ENCODE measurements around the gene HJV. TPM values are rescaled to one million over a fixed set of nuclear protein-coding genes. Genes with fewer than 3 reads are reported as not detected.

Gene HJV
- total RNA-seq, 1 donor from 2014 or later, result not detected

DNA sequence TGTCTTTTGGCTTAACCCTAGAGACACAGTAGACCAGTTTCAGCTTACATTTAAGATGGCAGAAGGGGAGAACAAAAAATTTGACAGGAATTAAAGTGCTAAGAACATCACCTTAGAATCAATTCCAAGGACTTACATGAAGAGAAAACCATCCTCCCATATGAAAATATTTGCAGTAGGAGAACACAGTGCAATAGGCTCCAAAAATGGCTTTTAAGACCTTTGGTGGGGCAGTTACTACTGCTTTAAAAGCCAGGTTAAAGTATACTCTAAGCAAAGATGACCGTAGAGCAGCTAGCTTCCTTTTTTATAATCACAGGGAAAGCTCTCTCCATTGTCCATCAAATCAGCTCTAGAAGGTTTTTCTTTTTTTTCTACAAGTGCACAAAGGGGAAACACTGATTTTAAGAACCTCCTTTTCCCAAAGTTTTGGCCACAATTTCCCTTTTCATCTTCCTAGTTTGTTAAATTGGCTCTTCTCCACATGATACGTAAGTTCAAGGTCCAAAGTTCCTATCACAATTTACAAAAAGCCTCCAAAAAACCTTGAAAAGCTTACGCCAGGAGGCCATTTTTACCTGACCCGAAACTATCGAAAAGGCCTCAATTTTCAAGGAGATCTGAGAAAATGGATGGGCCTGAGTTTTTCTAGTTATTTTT lies 28.4 kb downstream of the HJV start:
- Mint-ChIP-seq H3K4me3 (ENCODE audit: unreplicated experiment) (peak overlapping the region; percentile 94), H3K9me3 (ENCODE audit: unreplicated experiment) (no peaks in the 10 kb centered on the region), H3K27ac (ENCODE audit: unreplicated experiment) (peak overlapping the region; percentile 75), H3K4me1 (ENCODE audit: unreplicated experiment) (peaks cover 60% of the 10 kb centered on the region), H3K27me3 (ENCODE audit: unreplicated experiment) (no peaks in the 10 kb centered on the region), H3K36me3 (ENCODE audit: unreplicated experiment) (peaks cover 38% of the 10 kb centered on the region)
- TF ChIP-seq, protein P1, sequence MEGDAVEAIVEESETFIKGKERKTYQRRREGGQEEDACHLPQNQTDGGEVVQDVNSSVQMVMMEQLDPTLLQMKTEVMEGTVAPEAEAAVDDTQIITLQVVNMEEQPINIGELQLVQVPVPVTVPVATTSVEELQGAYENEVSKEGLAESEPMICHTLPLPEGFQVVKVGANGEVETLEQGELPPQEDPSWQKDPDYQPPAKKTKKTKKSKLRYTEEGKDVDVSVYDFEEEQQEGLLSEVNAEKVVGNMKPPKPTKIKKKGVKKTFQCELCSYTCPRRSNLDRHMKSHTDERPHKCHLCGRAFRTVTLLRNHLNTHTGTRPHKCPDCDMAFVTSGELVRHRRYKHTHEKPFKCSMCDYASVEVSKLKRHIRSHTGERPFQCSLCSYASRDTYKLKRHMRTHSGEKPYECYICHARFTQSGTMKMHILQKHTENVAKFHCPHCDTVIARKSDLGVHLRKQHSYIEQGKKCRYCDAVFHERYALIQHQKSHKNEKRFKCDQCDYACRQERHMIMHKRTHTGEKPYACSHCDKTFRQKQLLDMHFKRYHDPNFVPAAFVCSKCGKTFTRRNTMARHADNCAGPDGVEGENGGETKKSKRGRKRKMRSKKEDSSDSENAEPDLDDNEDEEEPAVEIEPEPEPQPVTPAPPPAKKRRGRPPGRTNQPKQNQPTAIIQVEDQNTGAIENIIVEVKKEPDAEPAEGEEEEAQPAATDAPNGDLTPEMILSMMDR (IDR thresholded peaks at IDR 0.05), result no peak
- no peak for DNase-seq (ENCODE audit: extremely low spot score, unreplicated experiment)

- Mint-ChIP-seq H3K27me3 (ENCODE audit: unreplicated experiment) (no peaks in the 10 kb centered on the region), H3K9me3 (ENCODE audit: unreplicated experiment) (no peaks in the 10 kb centered on the region), H3K27ac (ENCODE audit: unreplicated experiment) (peak overlapping the region; percentile 75), H3K36me3 (ENCODE audit: unreplicated experiment) (peaks cover 38% of the 10 kb centered on the region), H3K4me3 (ENCODE audit: unreplicated experiment) (peak overlapping the region; percentile 94), H3K4me1 (ENCODE audit: unreplicated experiment) (peaks cover 55% of the 10 kb centered on the region)
- no peak for DNase-seq (ENCODE audit: extremely low spot score, unreplicated experiment)
- TF ChIP-seq, protein P1 (IDR thresholded peaks at IDR 0.05), result no peak
These were observed 29.0 kb downstream of the HJV start for GRCh38 chr1:145992502-145992936.

DNA sequence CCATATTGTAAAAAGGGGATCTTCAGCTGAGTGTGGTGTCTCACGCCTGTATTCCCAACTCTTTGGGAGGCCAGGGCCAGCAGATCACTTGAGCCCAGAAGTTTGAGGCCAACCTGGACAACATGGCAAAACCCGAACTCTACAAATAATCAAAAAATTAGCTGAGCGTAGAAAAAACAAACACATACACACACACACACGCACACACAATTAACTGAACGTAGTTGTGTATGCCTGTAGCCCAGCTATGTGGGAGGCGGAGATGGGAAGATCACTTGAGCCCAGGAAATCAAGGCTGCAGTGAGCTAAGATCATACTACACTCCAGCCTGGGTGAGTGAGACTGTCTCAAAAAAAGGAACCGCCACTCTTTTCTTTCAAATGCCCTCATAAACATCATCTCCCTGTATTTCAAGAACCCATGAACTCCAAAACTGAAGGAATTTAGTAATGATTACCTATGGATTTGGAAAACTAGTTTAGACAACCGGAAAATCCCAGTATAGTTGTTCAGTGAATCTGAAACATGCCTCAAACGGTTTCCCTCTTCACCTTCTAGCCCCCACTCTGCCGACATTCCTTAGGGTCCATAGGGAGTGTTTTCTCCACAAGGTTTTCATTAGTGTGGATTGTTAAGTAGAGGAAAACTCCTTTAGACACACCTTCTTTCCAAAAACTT lies 29.7 kb downstream of the HJV start:
- Mint-ChIP-seq H3K27me3 (ENCODE audit: unreplicated experiment) (no peaks in the 10 kb centered on the region), H3K27ac (ENCODE audit: unreplicated experiment) (peak overlapping the region; percentile 75), H3K36me3 (ENCODE audit: unreplicated experiment) (peaks cover 38% of the 10 kb centered on the region), H3K9me3 (ENCODE audit: unreplicated experiment) (no peaks in the 10 kb centered on the region), H3K4me1 (ENCODE audit: unreplicated experiment) (peaks cover 49% of the 10 kb centered on the region), H3K4me3 (ENCODE audit: unreplicated experiment) (peak overlapping the region; percentile 94)
- TF ChIP-seq, protein P1 (IDR thresholded peaks at IDR 0.05), result no peak
- DNase-seq (ENCODE audit: extremely low spot score, unreplicated experiment), result no peak

DNA sequence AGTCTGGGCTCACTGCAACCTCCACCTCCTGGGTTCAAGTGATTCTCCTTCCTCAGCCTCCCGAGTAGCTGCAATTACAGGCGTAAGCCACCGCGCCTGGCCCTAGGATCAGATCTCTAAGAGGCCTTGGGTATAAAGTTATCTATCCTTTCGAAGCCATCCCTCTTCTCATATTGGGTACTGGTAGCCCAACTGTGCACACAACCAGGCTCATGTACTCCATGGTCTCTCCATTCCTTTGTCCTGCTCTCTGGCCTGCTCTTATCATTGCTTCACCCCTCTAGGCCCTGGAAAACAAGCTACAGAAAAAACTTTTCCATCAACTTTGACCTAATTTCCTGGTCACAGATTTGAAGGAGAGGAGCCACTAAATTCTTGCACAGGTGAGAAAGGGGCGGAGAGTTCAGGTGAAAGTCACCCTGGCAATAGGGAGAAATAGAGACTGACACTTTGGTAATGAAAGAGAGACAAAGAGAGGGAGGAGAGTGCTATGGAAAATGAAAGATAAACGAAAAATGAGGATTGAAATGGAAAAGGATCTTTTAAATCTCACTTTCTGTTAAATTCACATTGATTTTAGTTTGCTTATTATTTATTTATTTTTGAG lies 31.2 kb downstream of the HJV start:
- no peak for DNase-seq (ENCODE audit: extremely low spot score, unreplicated experiment)
- no peaks in the 10 kb centered on the region for H3K9me3 Mint-ChIP-seq (ENCODE audit: unreplicated experiment)
- H3K4me3 Mint-ChIP-seq (ENCODE audit: unreplicated experiment), result no peak overlapping the region
- TF ChIP-seq, protein P1 (IDR thresholded peaks at IDR 0.05), result no peak
- H3K4me1 Mint-ChIP-seq (ENCODE audit: unreplicated experiment), result peaks cover 55% of the 10 kb centered on the region
- H3K27me3 Mint-ChIP-seq (ENCODE audit: unreplicated experiment), result no peaks in the 10 kb centered on the region
- H3K27ac Mint-ChIP-seq (ENCODE audit: unreplicated experiment), result peak overlapping the region; percentile 75
- H3K36me3 Mint-ChIP-seq (ENCODE audit: unreplicated experiment), result peaks cover 34% of the 10 kb centered on the region

- H3K27me3 Mint-ChIP-seq (ENCODE audit: unreplicated experiment), result no peaks in the 10 kb centered on the region
- peaks cover 51% of the 10 kb centered on the region for H3K4me1 Mint-ChIP-seq (ENCODE audit: unreplicated experiment)
- no peaks in the 10 kb centered on the region for H3K9me3 Mint-ChIP-seq (ENCODE audit: unreplicated experiment)
- H3K27ac Mint-ChIP-seq (ENCODE audit: unreplicated experiment), result peak overlapping the region; percentile 15
- peaks cover 19% of the 10 kb centered on the region for H3K36me3 Mint-ChIP-seq (ENCODE audit: unreplicated experiment)
- DNase-seq (ENCODE audit: extremely low spot score, unreplicated experiment), result no peak
- TF ChIP-seq, protein P1 (IDR thresholded peaks at IDR 0.05), result no peak
- no peak overlapping the region for H3K4me3 Mint-ChIP-seq (ENCODE audit: unreplicated experiment)
These were observed 32.8 kb downstream of the HJV start for GRCh38 chr1:145988773-145989172.
